Type B pancreatic cell (in vitro differentiated cells): ENCODE results near the gene UBR1. TPM values are rescaled to one million over a fixed set of nuclear protein-coding genes. Genes with fewer than 3 reads are reported as not detected.
A peak's percentile ranks its signal among the peaks of the same experiment; 100 is the strongest.
"Not testable (repeated sequence)": the region's sequence is repeated elsewhere in the genome, so short reads cannot be mapped to it uniquely, and the experiment has no call there.

Experiments
- DNase-seq: peaks from one replicate; pipeline ENCODE4 v3.0.0; 2021; ENCODE audit warnings: mixed read lengths; ENCODE audit not compliant: unreplicated experiment; ENCODE audit errors: extremely low spot score
- H3K27ac Mint-ChIP-seq: 2 replicates; pipeline ENCODE4 v1.8.0; 2021; ENCODE audit warnings: mild to moderate bottlenecking, mixed read lengths
- H3K27me3 Mint-ChIP-seq: 2 replicates; pipeline ENCODE4 v1.8.0; 2021; ENCODE audit warnings: mixed read lengths
- H3K36me3 Mint-ChIP-seq: 2 replicates; pipeline ENCODE4 v1.8.0; 2021; ENCODE audit warnings: mixed read lengths
- H3K4me1 Mint-ChIP-seq: one replicate; pipeline ENCODE4 v1.8.0; 2021; ENCODE audit warnings: mixed read lengths; ENCODE audit not compliant: unreplicated experiment
- H3K4me3 Mint-ChIP-seq: 2 replicates; pipeline ENCODE4 v1.8.0; 2021; ENCODE audit warnings: mild to moderate bottlenecking, mixed read lengths
- H3K9me3 Mint-ChIP-seq: 2 replicates; pipeline ENCODE4 v1.8.0; 2021; ENCODE audit warnings: mixed read lengths
- CTCF ChIP-seq: fragments of 200-600 bp; sonication (generic); conservative IDR thresholded peaks from 2 replicates; pipeline ENCODE4 v1.5.0; 2021; ENCODE audit warnings: antibody characterized with exemption, mild to moderate bottlenecking
- total RNA-seq: library from RNA; stranded (reverse); gene quantifications from 2 replicates; pipeline ENCODE4 v1.2.1, GENCODE V29; 2021; ENCODE audit warnings: low replicate concordance

UBR1 gene
- total RNA-seq, 1 donor from 2014 or later, result 28.3 TPM

- H3K9me3 Mint-ChIP-seq, result peaks cover 6% of the 10 kb centered on the region
- DNase-seq, result no peak
- peaks cover 6% of the 10 kb centered on the region for H3K4me1 Mint-ChIP-seq
- H3K36me3 Mint-ChIP-seq, result peaks cover 8% of the 10 kb centered on the region
- H3K4me3 Mint-ChIP-seq, result peak overlapping the region; percentile 90
- peaks cover 12% of the 10 kb centered on the region for H3K27me3 Mint-ChIP-seq
- H3K27ac Mint-ChIP-seq, result peak overlapping the region; percentile 91
- no peak for TF ChIP-seq CTCF
These were observed 27.1 kb upstream of the UBR1 start for GRCh38 chr15:43132830-43133429.

GRCh38 chr15:43128980-43129335 lies 23.1 kb upstream of the UBR1 start:
- Mint-ChIP-seq H3K4me3 (no peak overlapping the region), H3K9me3 (peaks cover 6% of the 10 kb centered on the region), H3K27me3 (peaks cover 10% of the 10 kb centered on the region), H3K4me1 (peaks cover 8% of the 10 kb centered on the region), H3K36me3 (peaks cover 4% of the 10 kb centered on the region), H3K27ac (peak overlapping the region; percentile 8)
- TF ChIP-seq CTCF, result no peak
- no peak for DNase-seq

GRCh38 chr15:43128174-43128979 lies 22.5 kb upstream of the UBR1 start:
- DNase-seq, H3K4me1 Mint-ChIP-seq, H3K4me3 Mint-ChIP-seq, H3K27me3 Mint-ChIP-seq, H3K36me3 Mint-ChIP-seq, H3K9me3 Mint-ChIP-seq: not testable (repeated sequence)
- peak overlapping the region; percentile 8 for H3K27ac Mint-ChIP-seq

- Mint-ChIP-seq H3K27me3 (peaks cover 6% of the 10 kb centered on the region), H3K4me3 (peak overlapping the region; percentile 27), H3K4me1 (peaks cover 15% of the 10 kb centered on the region), H3K27ac (peak overlapping the region; percentile 9), H3K9me3 (peaks cover 6% of the 10 kb centered on the region), H3K36me3 (peaks cover 4% of the 10 kb centered on the region)
- DNase-seq, result no peak
- TF ChIP-seq CTCF, result no peak
These were observed 21.9 kb upstream of the UBR1 start for GRCh38 chr15:43127752-43128151.

- Mint-ChIP-seq H3K4me3 (no peak overlapping the region), H3K9me3 (peaks cover 6% of the 10 kb centered on the region), H3K27ac (no peak overlapping the region), H3K4me1 (peaks cover 18% of the 10 kb centered on the region), H3K27me3 (peaks cover 6% of the 10 kb centered on the region), H3K36me3 (peaks cover 4% of the 10 kb centered on the region)
- no peak for TF ChIP-seq CTCF
- DNase-seq, result no peak
These were observed 20.5 kb upstream of the UBR1 start for GRCh38 chr15:43126356-43126755.

GRCh38 chr15:43125100-43125661 lies 19.3 kb upstream of the UBR1 start:
- Mint-ChIP-seq H3K4me3 (no peak overlapping the region), H3K9me3 (peaks cover 6% of the 10 kb centered on the region), H3K36me3 (peaks cover 4% of the 10 kb centered on the region), H3K27ac (no peak overlapping the region), H3K4me1 (peaks cover 18% of the 10 kb centered on the region), H3K27me3 (peaks cover 9% of the 10 kb centered on the region)
- no peak for DNase-seq
- TF ChIP-seq CTCF, result no peak
